CD4-positive, alpha-beta T cell treated with Interleukin-15 for 1 hour (primary cell): ENCODE data around the gene KLHL34.

Experiments
- DNase-seq: peaks from one replicate; pipeline ENCODE4 v3.0.0-alpha.2; 2020

Gene KLHL34

GRCh38 chrX:21658152-21658737 lies at the start of gene KLHL34:
Gene KLHL34 (minus strand): TSS chrX:21658330. CDS start chrX:21657788, 542 bp downstream.
- no peak for DNase-seq

- DNase-seq: no peak
Measured at GRCh38 chrX:21705225-21705624, 47.1 kb upstream of the KLHL34 start.

GRCh38 chrX:21702725-21703124 lies 44.6 kb upstream of the KLHL34 start:
- DNase-seq: no peak

- DNase-seq: no peak
Measured at GRCh38 chrX:21700967-21701366, 42.8 kb upstream of the KLHL34 start.

GRCh38 chrX:21700275-21700674 lies 42.1 kb upstream of the KLHL34 start:
- no peak for DNase-seq

GRCh38 chrX:21699136-21699535 lies 41.0 kb upstream of the KLHL34 start:
- DNase-seq: no peak

GRCh38 chrX:21698272-21698671 lies 40.1 kb upstream of the KLHL34 start:
- DNase-seq: no peak

GRCh38 chrX:21691512-21692018 lies 33.4 kb upstream of the KLHL34 start:
- DNase-seq: no peak

- no peak for DNase-seq
Measured at GRCh38 chrX:21683941-21684340, 25.8 kb upstream of the KLHL34 start.

- DNase-seq: no peak
Measured at GRCh38 chrX:21678048-21678612, 20.0 kb upstream of the KLHL34 start.

GRCh38 chrX:21675931-21676330 lies 17.8 kb upstream of the KLHL34 start:
- no peak for DNase-seq

GRCh38 chrX:21674430-21675186 lies 16.5 kb upstream of the KLHL34 start:
- DNase-seq: no peak

GRCh38 chrX:21666679-21667078 lies 8.5 kb upstream of the KLHL34 start:
- no peak for DNase-seq

- DNase-seq: no peak
Measured at GRCh38 chrX:21666252-21666651, 8.1 kb upstream of the KLHL34 start.

GRCh38 chrX:21662761-21663160 lies 4.6 kb upstream of the KLHL34 start:
- no peak for DNase-seq

GRCh38 chrX:21661316-21661715 lies 3.2 kb upstream of the KLHL34 start:
- DNase-seq: no peak

- DNase-seq: no peak
Measured at GRCh38 chrX:21660156-21660555, 2.0 kb upstream of the KLHL34 start.

GRCh38 chrX:21659320-21659719 lies 1.2 kb upstream of the KLHL34 start:
- no peak for DNase-seq

- DNase-seq: no peak
Measured at GRCh38 chrX:21658746-21659145, 616 bp upstream of the KLHL34 start.

GRCh38 chrX:21657318-21658151 lies 595 bp downstream of the KLHL34 start:
- DNase-seq: peak; percentile 16

GRCh38 chrX:21656587-21657317 lies 1.4 kb downstream of the KLHL34 start:
- DNase-seq: no peak

GRCh38 chrX:21655901-21656586 lies 2.1 kb downstream of the KLHL34 start:
- peak; percentile 16 for DNase-seq
